ENCODE results near the gene LAMB2.
A peak's percentile ranks its signal among the peaks of the same experiment; 100 is the strongest.

Gene LAMB2

DNA sequence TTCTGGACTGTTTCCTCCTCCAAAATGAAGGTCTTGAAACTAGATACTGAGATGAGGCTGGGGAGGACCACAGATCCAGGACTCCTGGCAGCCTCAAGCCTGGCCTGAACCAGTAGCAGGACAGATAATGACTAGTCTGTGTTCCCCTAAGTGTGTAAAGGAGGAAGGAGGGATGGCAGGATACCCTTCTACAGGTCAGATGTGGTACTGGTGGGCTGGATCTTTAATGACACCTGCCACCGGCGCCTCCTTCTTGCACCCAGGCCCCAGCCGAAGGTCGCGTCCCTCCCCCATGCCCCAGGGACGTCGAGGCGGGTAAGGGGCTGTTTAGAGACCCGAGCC is 12.8 kb downstream of the LAMB2 start:
- peak in 1 of 2 donors; percentile 27 for DNase-seq

- no peak for DNase-seq
Measured at GRCh38 chr3:49119439-49119838, 13.4 kb downstream of the LAMB2 start.

GRCh38 chr3:49119036-49119435 is 13.8 kb downstream of the LAMB2 start:
- no peak for DNase-seq

DNA sequence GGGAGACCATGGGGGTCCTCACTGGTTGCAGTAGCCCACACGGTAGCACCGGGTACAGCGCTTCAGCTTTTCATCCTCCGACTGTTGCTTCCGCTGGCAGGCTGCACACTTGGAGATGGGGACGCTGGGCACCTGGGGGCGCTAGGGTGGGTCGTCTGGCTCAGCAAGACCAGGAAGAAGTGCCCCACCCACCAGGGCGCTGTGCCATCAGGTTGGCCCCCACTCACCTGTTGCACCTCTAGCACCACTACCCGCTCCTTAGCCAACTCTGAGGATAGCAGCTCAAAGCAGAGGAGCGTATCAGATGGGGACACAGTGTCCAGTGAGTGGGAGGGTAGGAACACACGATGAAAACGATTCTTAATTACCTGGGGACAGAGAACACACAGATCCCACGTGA is 20.6 kb downstream of the LAMB2 start:
- no peak for DNase-seq

GRCh38 chr3:49111347-49111746 is 21.5 kb downstream of the LAMB2 start:
- no peak for DNase-seq

DNA sequence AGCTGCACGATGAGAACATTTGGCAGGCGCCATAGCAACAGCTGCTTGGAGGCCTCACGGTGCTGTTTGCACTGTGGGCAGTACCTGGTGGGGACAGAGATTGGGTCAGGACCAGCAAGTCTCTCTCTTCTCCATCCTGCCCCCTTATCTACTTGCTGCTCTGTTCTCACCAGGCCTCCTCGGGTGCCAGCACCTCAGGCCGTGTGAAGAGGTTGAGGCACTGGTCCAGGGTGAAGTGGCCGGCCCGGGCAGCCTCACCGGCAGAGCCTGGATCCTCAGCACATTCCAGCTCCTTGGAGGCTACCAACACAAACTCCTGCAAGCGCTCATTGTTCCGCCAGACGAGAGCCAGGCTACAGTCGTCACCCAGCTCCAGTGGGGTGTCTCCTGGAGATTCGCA is 22.1 kb downstream of the LAMB2 start:
- DNase-seq: no peak

GRCh38 chr3:49108346-49108745 is 24.5 kb downstream of the LAMB2 start:
- no peak for DNase-seq

- peak; percentile 88 to 91 for DNase-seq
Measured at GRCh38 chr3:49104427-49105291, 28.2 kb downstream of the LAMB2 start, which contains the start of gene QARS1. TSS of gene QARS1 (minus strand) at chr3:49104757. CDS start at chr3:49104733, 24 bp downstream.

DNA sequence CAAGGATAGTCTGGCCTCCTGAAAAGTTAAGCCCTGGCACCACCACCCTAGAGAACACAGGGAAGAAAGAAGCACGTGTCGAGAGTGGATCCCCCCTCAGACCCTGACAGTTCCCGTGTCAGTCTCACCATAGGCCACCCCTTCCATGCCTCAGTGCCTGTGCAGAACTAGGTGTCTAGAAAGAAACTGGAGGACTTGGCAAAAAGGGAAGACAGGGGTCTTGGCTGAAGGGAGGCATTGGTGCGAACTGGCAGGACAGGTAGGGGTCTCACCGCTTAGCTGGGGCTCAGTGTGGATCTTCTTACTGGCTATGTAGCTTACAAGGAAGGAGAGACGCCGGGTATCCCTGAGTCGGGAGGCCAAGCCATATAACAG is 28.8 kb downstream of the LAMB2 start:
- no peak for DNase-seq

GRCh38 chr3:49100046-49100615 is 32.7 kb downstream of the LAMB2 start:
- no peak for DNase-seq

- no peak for DNase-seq
Measured at GRCh38 chr3:49098910-49099630, 33.8 kb downstream of the LAMB2 start.

- no peak for DNase-seq
Measured at GRCh38 chr3:49098429-49098828, 34.4 kb downstream of the LAMB2 start.

DNA sequence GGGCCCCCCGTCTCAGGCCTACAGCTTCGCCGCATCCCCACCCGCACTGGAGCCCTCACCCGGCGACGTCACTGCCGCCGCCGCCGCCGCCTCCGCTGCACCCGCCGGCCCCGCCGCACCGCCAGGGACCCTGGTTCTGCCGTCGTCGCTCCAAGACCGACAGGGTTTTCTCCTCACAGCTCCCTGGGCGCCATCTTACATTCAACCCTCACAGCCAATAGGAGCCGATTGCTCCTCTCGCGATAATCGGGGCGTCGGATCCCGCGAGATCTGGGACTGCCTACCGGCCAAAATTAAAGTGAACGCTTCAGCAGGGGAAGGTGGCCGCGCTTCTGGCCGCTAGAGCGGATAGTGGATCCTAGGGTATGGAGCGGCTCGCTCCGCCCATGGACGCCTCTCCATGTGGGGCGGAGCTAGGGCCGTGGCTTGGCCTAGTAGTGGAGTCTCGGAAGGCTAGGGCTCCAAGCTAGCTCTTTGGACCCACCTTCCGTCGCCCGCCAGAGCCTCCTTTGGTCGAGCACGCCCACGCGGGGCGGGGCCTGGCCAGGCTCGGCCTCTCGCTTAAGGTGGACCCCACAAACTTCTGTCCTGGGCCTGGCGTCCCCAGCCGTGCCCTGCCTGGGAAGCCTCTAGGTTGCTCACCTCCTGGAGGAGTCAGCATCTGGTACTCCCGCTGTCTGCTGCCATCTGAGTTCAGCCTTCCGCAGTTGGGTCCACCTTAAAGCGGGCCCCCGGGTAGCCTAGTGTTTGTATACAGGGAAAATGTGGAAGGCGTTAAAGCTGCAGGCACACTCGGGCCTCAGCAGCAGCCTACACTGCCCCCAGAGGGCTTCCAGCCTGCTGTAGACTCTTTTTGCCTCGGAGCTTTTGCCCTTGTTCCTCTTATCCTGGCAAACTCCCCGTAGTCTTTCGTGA is 38.7 kb downstream of the LAMB2 start, which contains the start of gene QRICH1:
TSS of gene QRICH1 (minus strand) at position 219 of the 915 bp plus-strand sequence. CDS start 17,054 bp downstream, outside the sequence.
- peak; percentile 96 to 98 for DNase-seq

GRCh38 chr3:49092938-49093852 is 39.7 kb downstream of the LAMB2 start:
- peak; percentile 77 to 88 for DNase-seq

GRCh38 chr3:49081429-49081828 is 51.4 kb downstream of the LAMB2 start:
- no peak for DNase-seq

- DNase-seq: no peak
Measured at GRCh38 chr3:49079270-49079669, 53.6 kb downstream of the LAMB2 start.

GRCh38 chr3:49076646-49077045 is 56.2 kb downstream of the LAMB2 start:
- DNase-seq: no peak

GRCh38 chr3:49076116-49076515 is 56.7 kb downstream of the LAMB2 start:
- no peak for DNase-seq
